AG09319 (cell line): Measurements from ENCODE around the gene FXYD4.
"Not testable (repeated sequence)": the region's sequence is repeated elsewhere in the genome, so short reads cannot be mapped to it uniquely, and the experiment has no call there.

Source experiments
- DNase-seq: peaks from one replicate; pipeline ENCODE4 v3.0.0-alpha.2; 2010; ENCODE audit warnings: low read depth; ENCODE audit errors: extremely low read depth
- CTCF ChIP-seq: IDR thresholded peaks from 2 replicates; pipeline ENCODE4 v1.5.1; 2011; ENCODE audit warnings: low read depth, mild to moderate bottlenecking, inconsistent platforms, low read length, moderate library complexity

Gene FXYD4

GRCh38 chr10:43333653-43334052 lies 37.8 kb upstream of the FXYD4 start:
- no peak for DNase-seq
- no peak for TF ChIP-seq CTCF

- DNase-seq: no peak
- no peak for TF ChIP-seq CTCF
These were observed 35.4 kb upstream of the FXYD4 start for GRCh38 chr10:43336061-43336460.

DNA sequence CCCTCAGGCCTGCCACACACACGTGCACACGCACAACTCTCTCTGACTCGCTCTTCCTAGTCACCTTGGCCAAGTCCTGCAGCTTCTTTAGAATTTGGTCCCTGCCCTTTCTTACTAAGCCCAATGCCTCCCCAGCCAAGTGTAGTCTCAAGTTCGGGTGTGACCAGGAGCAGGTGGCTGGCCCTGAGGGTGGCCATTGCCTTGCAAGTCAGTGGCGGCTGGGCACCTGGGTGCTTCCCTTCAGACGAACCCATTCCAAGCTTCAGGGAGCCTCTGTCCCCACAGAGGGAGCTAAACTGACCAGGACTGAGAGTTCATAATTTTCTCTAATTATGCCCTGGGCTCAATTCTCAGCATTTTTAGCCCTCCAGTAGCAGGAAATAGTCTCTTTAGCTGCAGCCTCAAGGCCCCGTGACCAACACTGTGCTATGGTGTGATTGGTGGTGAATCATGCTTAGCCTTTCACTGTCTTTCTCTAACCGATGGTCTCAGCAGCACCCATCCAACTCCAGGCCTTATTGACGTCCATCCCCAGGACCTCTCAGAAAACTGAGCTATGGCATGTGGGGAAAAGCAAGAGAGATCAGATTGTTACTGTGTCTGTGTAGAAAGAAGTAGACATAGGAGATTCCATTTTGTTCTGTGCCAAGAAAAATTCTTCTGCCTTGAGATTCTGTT lies 34.7 kb upstream of the FXYD4 start:
- no peak for TF ChIP-seq CTCF
- no peak for DNase-seq

GRCh38 chr10:43337536-43337935 lies 33.9 kb upstream of the FXYD4 start:
- not testable (repeated sequence) for DNase-seq

GRCh38 chr10:43338117-43338516 lies 33.3 kb upstream of the FXYD4 start:
- DNase-seq: no peak
- TF ChIP-seq CTCF: no peak

- TF ChIP-seq CTCF: no peak
- DNase-seq: no peak
These were observed 32.3 kb upstream of the FXYD4 start for GRCh38 chr10:43339136-43339535.

DNA sequence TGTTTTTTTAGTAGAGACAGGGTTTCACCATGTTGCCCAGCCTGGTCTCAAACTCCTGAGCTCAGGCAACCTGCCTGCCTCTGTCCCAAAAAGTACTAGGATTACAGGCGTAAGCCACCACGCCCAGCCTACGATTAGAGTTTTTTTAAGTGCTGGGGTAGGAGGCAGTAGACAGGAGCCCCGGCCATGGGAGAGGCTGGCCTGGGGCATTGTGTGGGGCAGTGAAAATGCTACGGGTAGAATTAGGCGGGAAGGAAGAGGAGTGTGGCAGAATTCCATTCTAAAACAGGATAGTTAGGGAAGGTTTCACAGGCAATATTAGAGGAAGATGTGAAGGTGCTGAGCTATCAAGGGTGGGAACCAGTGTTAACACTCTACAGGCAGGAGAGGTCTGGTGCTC lies 31.3 kb upstream of the FXYD4 start:
- TF ChIP-seq CTCF: no peak
- no peak for DNase-seq

DNA sequence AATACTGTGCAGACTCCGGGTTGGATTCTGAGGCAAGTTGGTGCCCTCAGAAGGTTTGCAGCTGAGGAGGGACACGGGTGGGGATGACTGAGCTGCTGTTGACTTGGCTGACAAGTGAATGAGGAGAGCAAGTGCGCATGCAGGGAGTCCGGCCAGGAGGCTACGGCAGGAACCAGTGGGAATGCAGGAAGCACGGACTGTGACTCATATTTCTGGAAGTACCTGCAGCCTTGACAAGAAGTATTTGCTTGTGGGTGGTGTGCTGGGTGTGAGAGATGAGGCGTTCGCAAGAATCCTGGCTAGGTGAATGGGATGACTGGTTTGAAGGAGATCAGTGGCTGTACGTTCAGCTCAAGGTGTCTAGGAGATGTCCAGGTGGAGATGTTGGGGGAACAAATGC lies 30.8 kb upstream of the FXYD4 start:
- TF ChIP-seq CTCF: no peak
- no peak for DNase-seq
